ENCODE results near the gene TSHZ2.

The TSHZ2 gene

DNA sequence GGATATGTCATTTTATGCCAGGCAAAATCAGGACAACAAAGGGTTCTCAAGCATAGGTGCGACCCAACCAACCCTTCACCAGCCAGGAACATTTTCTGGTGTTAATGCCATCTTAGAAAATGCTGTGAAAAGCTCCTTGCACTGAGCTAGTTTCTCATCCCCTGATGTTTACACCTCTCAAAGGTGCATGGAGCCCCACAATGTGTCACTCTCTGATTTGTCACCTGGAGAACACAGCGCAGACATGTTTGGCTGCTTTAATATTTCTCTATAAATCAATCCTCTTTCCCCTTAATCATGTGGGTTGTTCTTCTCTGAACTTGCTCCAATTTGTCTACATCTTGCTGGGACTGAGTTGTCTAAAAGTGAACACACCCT lies 244.3 kb downstream of the TSHZ2 start:
- DNase-seq, result no peak

DNA sequence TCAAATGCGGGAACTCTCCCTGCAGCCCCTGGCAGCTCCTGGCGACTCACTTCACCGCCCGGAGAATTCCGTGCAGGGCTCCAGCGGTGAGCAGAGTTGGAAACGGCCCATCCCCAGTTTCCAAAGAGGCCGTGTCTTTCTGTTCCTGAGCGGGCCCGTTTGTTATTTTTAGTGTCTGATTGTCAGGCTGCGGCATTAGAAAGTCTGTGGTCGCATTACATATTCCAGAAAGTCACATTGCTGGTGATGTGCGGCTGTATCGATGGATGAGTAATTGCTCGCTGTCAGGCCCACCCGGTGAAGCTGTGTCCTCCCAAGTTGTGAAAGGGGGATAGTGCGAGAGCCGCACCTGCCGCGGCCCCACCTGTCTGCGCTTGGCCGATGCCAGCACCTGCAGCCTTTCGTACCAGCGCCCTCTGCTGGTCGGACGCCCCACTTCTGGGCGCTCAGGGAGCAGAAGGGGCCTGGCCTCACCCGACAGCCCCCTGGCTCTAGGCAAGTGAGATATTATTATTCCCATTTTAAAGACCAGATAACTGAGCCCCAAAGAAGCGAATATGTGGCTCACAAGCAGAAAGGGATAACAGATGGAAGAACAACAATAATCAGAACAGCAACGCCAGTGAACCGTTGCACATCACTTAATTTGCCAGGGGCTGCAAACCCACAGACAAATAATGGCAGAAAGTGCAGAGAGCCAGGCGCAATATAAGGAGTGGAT lies 244.9 kb downstream of the TSHZ2 start:
- DNase-seq, result peak; percentile 86

- DNase-seq, result no peak
Measured at GRCh38 chr20:53220482-53221307, 248.5 kb downstream of the TSHZ2 start.

DNA sequence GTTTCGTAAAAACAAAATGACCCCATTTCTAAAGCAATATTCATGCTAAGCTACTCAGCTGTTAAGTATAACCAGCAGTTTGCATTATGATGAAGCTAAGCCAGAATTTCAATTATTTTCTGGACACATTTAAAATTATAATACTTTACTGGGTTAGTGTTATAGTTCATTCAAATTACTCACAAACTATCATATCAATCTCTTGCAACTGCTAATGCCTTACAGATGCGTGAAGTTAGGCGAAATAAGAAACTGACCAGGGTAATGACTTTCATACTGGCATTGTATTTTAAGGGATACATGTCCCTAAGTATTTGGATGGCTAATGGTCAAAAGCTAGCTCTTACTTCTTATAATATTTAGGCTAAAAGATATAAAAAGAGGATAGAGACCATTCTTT lies 249.6 kb downstream of the TSHZ2 start:
- DNase-seq, result no peak

DNA sequence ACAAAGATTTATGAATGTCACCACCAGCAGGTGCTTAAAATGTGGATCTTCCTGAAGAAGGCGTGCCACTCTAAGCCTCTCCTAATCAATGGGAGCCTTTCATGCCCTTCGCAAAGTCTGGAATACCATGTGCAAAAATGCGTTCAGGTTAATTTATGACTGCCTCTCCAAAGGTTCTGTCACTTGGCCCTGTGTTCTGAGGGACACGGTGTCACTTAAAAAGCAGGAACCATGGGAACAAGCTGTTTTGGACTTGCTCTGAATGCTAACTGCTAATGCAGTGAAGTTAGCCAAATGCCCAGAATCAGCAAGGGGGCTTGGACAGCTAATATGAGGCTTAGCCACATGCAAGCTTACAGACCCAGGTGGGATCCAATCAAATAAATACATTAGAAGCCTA lies 250.3 kb downstream of the TSHZ2 start:
- no peak for DNase-seq

DNA sequence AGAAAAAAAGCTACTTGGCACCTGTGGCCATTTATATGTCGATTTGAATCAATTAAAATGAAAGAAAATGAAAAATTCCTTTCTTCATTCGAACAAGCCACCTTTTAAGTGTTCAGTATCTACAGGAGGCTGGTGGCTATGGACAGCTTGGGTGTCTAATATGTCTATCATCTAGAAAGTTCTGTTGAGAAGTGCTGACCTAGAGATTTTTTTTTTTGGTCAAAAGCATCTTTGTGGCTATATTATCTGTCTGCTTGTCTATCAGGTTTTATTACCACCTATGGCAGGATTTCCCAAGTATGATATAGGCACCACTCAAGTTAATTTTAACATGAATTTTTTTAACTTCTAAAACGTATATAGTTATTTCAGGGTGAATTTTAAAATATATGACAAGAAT lies 250.8 kb downstream of the TSHZ2 start:
- DNase-seq, result no peak

DNA sequence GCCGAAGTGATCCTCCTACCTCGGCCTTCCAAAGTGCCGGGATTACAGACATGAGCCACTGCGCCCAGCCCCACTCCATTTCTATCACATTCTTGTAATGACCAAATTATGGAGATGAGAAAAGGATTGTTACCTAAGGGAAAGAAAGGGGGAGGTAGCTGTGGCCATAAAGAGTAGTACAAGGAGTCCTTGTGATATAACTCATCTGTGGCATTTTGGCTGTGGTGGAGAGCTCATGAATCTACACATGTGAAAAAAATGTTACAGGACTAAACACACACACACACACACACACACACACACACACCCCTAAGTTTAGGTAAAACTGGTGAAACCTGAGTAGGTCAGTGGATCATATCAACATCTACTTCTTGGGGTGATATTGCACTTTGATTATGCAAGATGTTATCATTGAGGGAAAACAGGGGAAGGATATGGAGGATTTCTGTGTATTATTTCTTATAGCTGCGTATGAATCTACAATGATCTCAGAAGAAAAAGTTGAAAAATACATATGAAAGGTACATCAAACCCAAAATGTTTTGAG lies 251.5 kb downstream of the TSHZ2 start:
- no peak for DNase-seq

- no peak for DNase-seq
Measured at GRCh38 chr20:53224851-53225250, 252.7 kb downstream of the TSHZ2 start.

DNA sequence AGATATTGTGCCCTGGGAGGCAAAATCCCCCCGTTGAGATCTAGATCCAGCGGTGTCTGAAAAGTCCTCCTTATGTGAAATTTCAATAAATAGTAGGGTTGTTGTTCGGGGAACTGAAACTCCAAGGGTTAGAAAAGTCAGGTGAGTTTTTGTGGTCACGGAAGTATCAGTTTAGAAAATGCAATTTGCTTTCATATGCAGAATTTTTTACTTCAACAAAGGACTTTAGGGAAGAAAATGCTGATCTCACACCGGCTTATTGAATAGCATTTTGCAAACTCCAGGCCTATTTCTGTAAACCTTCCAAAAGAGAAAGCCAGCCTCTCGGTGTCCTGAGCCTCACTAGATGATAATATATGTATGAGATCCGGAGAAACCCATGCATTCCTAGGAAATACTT lies 254.7 kb downstream of the TSHZ2 start:
- no peak for DNase-seq

GRCh38 chr20:53227523-53227922 lies 255.4 kb downstream of the TSHZ2 start:
- DNase-seq, result no peak

- no peak for DNase-seq
Measured at GRCh38 chr20:53231061-53231460, 258.9 kb downstream of the TSHZ2 start.

DNA sequence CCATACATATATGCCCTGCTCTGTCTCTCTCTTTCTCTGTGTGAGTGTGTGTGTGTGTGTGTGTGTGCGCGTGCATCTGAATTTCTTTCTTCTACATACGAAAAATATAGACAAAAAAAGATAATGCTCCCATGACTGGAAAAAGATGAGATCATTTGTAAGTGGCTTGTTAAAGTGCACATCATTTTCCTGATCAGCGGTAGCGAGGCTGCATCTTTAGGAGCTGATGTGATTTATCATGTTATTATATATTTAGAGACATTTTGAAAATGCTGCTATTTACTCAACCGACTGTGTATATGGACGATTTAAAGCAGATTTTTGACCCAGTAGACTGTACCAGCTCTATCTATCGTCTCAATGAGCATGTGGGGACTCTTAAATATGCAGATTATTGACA lies 265.3 kb downstream of the TSHZ2 start:
- no peak for DNase-seq

DNA sequence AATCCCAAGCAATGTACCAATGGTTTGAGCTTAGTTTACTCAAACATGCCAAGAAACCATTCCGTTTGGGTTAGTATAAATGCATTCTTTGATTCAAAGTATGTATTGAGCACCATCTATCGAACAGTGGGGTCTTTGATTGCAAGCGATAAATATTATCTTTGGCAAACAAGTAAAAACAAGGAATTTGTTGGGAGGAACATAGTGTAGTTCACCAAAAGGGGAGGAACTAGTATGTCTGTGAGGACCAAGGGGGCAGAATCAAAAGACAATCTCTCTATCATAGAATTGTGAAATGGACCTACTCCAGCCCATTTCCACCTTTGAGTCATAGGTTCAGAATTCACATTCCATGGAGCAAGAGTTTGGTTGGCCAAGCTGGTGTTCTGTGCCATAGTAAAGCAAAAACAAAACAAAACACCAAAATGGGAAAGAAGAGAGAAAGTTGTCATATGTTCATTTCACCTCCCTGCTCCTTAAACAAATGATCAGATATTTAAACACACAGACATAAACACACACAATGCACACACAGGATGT lies 266.0 kb downstream of the TSHZ2 start:
- DNase-seq, result no peak

- no peak for DNase-seq
Measured at GRCh38 chr20:53243152-53243551, 271.0 kb downstream of the TSHZ2 start.

- DNase-seq, result no peak
Measured at GRCh38 chr20:53244711-53245110, 272.6 kb downstream of the TSHZ2 start.

- no peak for DNase-seq
Measured at GRCh38 chr20:53245574-53245973, 273.4 kb downstream of the TSHZ2 start.

DNA sequence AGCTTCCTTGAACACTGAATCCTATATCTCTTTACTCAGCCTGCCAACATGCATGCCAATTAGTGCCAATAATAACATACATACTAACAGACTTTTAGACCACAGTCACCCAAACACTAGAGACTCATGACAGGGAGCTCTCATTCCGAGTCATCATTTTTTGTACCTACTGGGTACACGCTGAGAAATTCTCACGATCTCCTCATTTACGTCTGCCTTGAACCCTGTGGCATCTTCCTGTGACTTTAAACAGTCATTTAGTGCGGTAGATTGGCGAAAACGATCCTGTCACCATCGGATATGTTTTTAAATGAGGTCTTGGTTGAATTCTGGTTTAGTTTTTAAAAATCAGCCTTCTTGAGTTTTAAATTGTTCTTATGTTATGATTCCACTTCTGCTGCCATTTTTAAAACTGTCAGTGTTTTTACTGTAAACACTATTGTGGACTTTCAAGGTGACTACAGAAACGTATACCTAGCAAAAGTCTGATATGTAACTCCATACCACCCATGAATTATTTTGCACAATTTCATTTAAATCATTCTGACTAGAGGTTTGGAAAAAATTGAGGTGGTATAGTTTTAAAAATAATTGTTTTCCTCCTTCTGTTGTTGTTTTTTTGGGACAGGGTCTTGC lies 275.4 kb downstream of the TSHZ2 start:
- DNase-seq, result no peak

DNA sequence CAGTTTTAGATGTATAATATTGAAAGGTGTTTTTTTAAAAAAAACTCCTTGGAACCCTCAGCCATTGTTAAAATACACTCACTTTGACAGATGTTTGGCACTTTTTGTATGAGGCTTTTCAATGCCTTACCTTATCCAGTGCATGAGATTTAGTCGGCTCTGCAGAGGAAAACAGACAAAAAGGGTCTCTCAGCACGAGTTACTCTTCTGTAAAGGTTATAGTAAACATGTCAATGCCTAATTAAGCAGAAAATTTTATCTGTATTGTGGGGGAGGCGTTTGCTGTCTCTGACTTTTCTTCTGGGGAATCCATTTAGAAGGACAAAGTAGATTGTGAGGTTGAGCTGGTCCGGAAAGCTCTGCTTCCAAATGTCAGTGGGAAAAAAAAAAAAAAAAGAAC lies 278.3 kb downstream of the TSHZ2 start:
- no peak for DNase-seq

GRCh38 chr20:53252002-53252401 lies 279.8 kb downstream of the TSHZ2 start:
- DNase-seq, result no peak

- no peak for DNase-seq
Measured at GRCh38 chr20:53253668-53254067, 281.5 kb downstream of the TSHZ2 start.

GRCh38 chr20:53255102-53255710 lies 283.0 kb downstream of the TSHZ2 start:
- DNase-seq, result no peak

DNA sequence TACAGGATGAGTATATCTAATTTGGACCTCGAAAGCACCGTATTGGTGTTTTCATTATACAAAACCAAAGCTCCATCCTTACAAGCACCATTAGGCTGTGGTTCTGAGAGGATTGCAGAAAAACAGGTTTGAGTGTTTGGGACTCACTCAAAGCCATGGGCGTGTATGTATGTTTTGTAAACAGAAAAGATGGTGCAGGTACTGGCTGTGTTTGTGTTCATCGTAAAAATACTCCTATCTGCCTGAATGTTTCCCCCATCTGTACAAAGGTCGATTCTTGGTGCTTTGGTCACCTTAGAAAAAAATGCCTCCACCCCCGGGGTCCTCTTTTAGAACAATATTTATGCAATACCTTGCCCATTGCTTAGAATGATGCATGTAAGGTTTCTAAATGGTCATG lies 286.6 kb downstream of the TSHZ2 start:
- DNase-seq, result no peak

- DNase-seq, result no peak
Measured at GRCh38 chr20:53260168-53260567, 288.0 kb downstream of the TSHZ2 start.
